ENCODE results near the gene MKRN2. TPM values are rescaled to one million over a fixed set of nuclear protein-coding genes. Genes with fewer than 3 reads are reported as not detected.

Gene MKRN2
- total RNA-seq, 1 donor: 42.7 TPM

DNA sequence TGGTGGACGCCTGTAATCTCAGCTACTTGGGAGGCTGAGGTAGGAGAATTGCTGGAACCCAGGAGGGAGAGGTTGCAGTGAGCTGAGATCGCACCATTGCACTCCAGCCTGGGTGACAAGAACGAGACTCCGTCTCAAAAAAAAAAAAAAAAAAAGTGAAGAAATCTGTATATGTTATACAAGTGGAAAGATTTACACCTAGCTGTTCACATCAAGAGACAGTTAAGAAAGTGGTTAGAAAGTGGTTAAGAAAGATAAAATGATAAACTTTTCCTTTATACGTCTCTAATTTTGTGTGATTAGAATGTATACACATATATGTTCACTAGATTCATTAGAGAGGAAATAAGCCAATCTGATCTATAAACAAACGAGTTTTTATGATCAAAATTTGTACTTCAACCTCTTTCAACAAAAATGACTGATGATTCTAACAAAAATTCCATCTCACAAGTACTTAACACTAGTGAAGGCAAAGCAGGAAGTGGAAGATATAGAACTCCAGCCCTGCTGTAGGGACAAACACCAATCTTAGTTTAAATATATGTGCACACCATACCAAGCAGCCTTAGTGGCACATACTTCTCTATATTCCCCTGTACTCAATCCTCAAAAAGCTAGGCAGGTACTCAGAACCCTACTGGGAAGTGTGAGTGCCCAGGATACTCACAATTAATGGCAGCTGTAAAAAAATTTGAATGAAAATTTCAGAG lies 55.8 kb downstream of the MKRN2 start:
- TF ChIP-seq, protein P1, sequence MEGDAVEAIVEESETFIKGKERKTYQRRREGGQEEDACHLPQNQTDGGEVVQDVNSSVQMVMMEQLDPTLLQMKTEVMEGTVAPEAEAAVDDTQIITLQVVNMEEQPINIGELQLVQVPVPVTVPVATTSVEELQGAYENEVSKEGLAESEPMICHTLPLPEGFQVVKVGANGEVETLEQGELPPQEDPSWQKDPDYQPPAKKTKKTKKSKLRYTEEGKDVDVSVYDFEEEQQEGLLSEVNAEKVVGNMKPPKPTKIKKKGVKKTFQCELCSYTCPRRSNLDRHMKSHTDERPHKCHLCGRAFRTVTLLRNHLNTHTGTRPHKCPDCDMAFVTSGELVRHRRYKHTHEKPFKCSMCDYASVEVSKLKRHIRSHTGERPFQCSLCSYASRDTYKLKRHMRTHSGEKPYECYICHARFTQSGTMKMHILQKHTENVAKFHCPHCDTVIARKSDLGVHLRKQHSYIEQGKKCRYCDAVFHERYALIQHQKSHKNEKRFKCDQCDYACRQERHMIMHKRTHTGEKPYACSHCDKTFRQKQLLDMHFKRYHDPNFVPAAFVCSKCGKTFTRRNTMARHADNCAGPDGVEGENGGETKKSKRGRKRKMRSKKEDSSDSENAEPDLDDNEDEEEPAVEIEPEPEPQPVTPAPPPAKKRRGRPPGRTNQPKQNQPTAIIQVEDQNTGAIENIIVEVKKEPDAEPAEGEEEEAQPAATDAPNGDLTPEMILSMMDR (IDR thresholded peaks at IDR 0.05; ENCODE audit: insufficient read depth, low read depth, low read length): no peak
- no peak overlapping the region for H3K4me3 ChIP-seq (ENCODE audit: low read depth, low read length)
- DNase-seq (ENCODE audit: low read depth): no peak

DNA sequence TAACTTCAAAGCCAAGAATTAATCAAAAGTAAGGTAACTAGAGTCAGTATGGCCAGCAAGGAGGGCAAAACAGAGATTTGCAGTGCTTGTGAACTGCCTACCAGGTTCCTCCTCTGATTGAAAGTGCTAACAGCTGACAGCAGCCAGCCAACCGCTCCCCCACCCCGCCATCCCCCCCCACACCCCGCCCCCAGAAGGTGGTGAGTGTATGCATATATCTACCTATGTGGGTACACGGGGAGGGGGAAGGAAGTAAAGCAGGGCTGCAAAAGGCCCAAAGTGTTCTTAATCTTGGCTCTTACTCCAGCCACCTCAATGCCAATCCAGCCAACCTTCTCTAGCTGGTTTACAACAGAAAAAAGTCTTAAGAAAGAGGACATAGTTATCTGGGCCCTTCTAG lies 56.4 kb downstream of the MKRN2 start:
- no peak overlapping the region for H3K4me3 ChIP-seq (ENCODE audit: low read depth, low read length)
- TF ChIP-seq, protein P1 (IDR thresholded peaks at IDR 0.05; ENCODE audit: insufficient read depth, low read depth, low read length): no peak
- DNase-seq (ENCODE audit: low read depth): no peak

DNA sequence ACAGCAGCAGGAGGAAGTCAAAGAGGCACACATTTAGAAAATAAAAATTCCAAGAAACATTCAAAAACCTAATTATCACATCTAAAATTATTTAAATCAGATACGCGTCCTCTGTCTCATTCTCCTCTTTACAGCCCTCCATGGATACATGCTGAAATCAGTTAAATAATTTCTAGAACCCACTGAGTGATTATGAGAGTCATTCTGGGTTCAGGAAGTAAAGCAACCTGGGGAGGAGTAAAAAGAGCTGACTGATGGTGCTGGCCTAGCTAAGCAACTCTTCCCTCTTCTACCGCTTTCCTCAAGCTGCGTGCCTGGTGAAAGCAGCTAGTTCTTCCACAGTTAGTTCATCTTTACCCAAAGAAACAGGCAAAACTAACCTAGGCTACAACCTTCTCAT lies 58.4 kb downstream of the MKRN2 start:
- no peak overlapping the region for H3K4me3 ChIP-seq (ENCODE audit: low read depth, low read length)
- DNase-seq (ENCODE audit: low read depth): no peak
- TF ChIP-seq, protein P1 (IDR thresholded peaks at IDR 0.05; ENCODE audit: insufficient read depth, low read depth, low read length): no peak

DNA sequence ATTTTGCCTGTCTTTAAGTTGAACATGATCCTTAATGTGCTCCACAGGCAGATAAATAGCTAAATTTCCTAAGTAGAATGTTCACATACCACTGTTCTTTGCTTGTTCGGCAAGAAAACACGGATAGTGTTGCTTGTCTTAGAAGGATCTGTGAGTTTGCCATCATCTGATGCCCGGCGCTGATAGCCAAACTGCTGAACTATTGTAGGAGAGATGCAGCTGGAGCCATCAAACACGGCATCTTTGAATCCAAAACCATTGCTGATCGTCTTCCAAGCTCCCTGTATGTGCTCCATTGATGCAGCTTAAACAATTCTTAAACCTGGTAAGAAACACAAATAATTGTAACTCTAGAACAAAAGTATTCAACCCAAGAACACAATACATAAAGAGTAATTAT lies 61.5 kb downstream of the MKRN2 start:
- no peak for DNase-seq (ENCODE audit: low read depth)
- TF ChIP-seq, protein P1 (IDR thresholded peaks at IDR 0.05; ENCODE audit: insufficient read depth, low read depth, low read length): no peak
- no peak overlapping the region for H3K4me3 ChIP-seq (ENCODE audit: low read depth, low read length)

DNA sequence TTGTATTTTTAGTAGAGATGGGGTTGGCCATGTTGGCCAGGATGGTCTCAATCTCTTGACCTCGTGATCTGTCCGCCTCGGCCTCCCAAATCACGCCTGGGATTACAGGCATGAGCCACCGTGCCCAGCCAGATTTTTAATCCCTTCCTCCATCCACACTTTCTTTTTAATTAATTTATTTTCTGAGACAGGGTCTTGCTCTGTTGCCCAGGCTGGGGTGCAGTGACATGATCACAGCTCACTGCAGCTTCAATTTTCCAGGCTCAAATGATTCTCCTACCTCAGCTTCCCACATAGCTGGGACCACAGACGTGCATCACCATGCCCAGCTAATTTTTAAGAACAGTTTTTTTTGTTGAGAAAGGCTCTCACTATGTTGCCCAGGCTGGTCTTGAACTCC lies 63.4 kb downstream of the MKRN2 start:
- H3K4me3 ChIP-seq (ENCODE audit: low read depth, low read length): no peak overlapping the region
- TF ChIP-seq, protein P1 (IDR thresholded peaks at IDR 0.05; ENCODE audit: insufficient read depth, low read depth, low read length): no peak
- DNase-seq (ENCODE audit: low read depth): no peak

DNA sequence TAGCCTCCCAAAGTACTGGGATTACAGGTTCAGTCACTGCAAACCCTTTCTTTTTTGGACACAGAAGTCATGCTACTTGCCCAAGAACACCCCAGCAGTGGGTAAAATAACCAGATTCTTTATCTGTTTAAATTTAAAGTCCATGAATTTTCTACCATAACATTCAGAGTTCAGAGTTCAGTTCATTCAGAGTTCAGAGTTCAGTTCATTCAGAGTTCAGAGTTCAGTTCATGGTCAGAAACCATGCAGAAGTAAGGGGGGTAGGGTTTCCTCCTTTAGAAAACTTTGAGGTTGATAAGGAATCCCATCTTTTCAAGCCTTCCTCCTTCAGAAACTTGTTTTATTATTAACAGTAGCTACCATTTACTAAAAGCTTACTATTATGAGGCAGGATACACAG lies 63.8 kb downstream of the MKRN2 start:
- TF ChIP-seq, protein P1 (IDR thresholded peaks at IDR 0.05; ENCODE audit: insufficient read depth, low read depth, low read length): no peak
- DNase-seq (ENCODE audit: low read depth): no peak
- H3K4me3 ChIP-seq (ENCODE audit: low read depth, low read length): no peak overlapping the region

DNA sequence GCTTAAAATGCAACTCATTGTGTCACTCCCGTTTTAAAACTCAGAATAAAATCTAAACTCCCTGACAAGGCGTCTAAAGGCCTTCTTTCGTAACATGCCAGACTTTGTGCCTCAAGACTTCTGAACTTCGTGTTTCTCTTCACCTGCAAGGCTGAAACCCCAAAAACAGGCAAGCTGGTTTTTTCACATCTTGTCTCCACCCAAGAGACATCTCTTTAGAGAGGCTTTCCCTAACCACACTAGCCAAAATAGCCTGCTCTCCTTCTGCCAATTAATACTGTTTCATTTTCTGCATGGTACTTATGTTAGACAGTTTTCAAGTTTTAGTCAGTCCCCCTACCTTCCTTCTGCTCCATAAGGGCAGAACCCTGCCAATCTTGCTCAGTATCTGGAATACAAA lies 65.4 kb downstream of the MKRN2 start:
- DNase-seq (ENCODE audit: low read depth): no peak
- H3K4me3 ChIP-seq (ENCODE audit: low read depth, low read length): no peak overlapping the region
- TF ChIP-seq, protein P1 (IDR thresholded peaks at IDR 0.05; ENCODE audit: insufficient read depth, low read depth, low read length): no peak
